A549 treated with GW870086 at 1 μM for 4 hours (cell line): Measurements from ENCODE around the gene BOD1L2. TPM values are rescaled to one million over a fixed set of nuclear protein-coding genes. Genes with fewer than 3 reads are reported as not detected.

Source experiments
- total RNA-seq: library from RNA; stranded (reverse); fragments of 200-300 nt; extraction: Qiagen RNA extraction; gene quantifications from 5 replicates; pipeline ENCODE4 v1.2.3, GENCODE V29; 2022; ENCODE audit warnings: low read depth

The BOD1L2 gene
- total RNA-seq = not detected in 5 replicates

DNA sequence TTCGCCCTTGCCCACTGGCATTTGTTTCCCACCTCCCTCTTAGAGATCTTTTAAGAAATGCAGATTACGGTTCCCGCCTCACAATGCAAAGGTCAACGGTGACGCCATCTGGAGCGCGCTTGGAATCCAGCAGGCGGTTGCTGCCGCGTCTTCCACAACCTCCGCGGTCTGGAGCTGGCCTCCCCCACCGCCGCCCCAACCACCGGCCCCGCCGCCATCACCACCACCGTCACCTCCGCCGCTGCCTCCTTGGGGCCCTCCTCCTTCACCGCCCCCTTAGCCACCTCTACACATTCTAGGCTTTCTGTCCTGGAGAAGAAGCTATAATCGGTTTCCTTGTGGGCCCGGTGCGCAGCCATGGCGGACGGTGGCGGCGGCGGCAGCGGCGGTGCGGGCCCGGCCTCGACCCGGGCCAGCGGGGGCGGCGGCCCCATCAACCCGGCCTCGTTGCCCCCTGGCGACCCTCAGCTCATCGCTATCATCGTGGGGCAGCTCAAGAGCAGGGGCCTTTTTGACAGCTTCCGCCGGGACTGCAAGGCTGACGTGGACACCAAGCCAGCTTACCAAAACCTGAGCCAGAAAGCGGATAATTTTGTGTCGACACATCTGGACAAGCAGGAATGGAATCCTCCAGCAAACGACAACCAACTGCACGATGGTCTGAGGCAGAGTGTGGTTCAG is at the start of gene BOD1L2:
TSS of gene BOD1L2 (plus strand) at position 132 of the 681 bp plus-strand sequence. CDS start at position 358, 226 bp downstream.

Other genes starting within 250 kb of the BOD1L2 start
- not detected in 5 replicates for gene ST8SIA3, start 205.5 kb downstream of the BOD1L2 start, total RNA-seq